ENCODE data around the gene NF1.

DNA sequence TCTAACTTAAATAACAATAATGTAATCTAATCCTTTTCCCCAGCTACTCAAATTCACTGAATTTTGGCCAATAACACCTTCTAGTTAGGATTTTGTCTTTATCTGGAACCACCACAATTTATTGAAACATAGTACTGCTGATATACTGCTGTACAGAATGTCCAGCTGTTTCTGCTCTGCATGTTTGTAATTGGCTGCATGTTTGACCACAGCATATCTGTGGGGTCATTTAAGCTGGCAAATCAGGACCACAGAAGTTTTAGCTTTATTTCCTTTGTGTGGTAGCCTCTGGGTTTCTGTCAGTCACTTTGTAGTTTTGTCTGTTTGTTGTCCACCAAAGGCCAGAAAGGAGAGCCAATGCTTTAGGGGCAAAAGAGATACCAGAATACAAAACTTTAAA, 274.5 kb downstream of the NF1 start:
- no peak for TF ChIP-seq CTCF (IDR thresholded peaks at IDR 0.05)
- no peak for TF ChIP-seq TAF1 (IDR thresholded peaks at IDR 0.05; ENCODE audit: borderline replicate concordance, low read depth, low read length)
- TF ChIP-seq, protein P1, sequence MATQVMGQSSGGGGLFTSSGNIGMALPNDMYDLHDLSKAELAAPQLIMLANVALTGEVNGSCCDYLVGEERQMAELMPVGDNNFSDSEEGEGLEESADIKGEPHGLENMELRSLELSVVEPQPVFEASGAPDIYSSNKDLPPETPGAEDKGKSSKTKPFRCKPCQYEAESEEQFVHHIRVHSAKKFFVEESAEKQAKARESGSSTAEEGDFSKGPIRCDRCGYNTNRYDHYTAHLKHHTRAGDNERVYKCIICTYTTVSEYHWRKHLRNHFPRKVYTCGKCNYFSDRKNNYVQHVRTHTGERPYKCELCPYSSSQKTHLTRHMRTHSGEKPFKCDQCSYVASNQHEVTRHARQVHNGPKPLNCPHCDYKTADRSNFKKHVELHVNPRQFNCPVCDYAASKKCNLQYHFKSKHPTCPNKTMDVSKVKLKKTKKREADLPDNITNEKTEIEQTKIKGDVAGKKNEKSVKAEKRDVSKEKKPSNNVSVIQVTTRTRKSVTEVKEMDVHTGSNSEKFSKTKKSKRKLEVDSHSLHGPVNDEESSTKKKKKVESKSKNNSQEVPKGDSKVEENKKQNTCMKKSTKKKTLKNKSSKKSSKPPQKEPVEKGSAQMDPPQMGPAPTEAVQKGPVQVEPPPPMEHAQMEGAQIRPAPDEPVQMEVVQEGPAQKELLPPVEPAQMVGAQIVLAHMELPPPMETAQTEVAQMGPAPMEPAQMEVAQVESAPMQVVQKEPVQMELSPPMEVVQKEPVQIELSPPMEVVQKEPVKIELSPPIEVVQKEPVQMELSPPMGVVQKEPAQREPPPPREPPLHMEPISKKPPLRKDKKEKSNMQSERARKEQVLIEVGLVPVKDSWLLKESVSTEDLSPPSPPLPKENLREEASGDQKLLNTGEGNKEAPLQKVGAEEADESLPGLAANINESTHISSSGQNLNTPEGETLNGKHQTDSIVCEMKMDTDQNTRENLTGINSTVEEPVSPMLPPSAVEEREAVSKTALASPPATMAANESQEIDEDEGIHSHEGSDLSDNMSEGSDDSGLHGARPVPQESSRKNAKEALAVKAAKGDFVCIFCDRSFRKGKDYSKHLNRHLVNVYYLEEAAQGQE (IDR thresholded peaks at IDR 0.05; ENCODE audit: low read depth, low read length) = no peak
- no peak for TF ChIP-seq MAX (IDR thresholded peaks at IDR 0.05; ENCODE audit: low read depth)
- TF ChIP-seq RAD21 (IDR thresholded peaks at IDR 0.05; ENCODE audit: low read length) = no peak
- no peak for TF ChIP-seq MEF2A (IDR thresholded peaks at IDR 0.05; ENCODE audit: borderline replicate concordance, low read depth)
- no peak for TF ChIP-seq POLR2AphosphoS5 (IDR thresholded peaks at IDR 0.05; ENCODE audit: low read depth, low read length)
- no peak for TF ChIP-seq RCOR1 (IDR thresholded peaks at IDR 0.05; ENCODE audit: low read length)
- no peak for TF ChIP-seq GABPA (IDR thresholded peaks at IDR 0.05; ENCODE audit: low read depth)
